T-helper 2 cell treated with Interferon-gamma antibody and Interleukin-4, amounts not matched to agents 5 μg/mL and 100 μg/mL, for 36 hours (primary cell): ENCODE results near the gene IFIT1B.
"Not testable (repeated sequence)": the region's sequence is repeated elsewhere in the genome, so short reads cannot be mapped to it uniquely, and the experiment has no call there.

ENCODE experiments used
- DNase-seq: peaks from one replicate; pipeline ENCODE4 v3.0.0; 2021; ENCODE audit warnings: low spot score
- H3K27ac Mint-ChIP-seq: one replicate; pipeline ENCODE4 v1.8.0; 2021; ENCODE audit warnings: mild to moderate bottlenecking, mixed read lengths
- H3K27me3 Mint-ChIP-seq: one replicate; pipeline ENCODE4 v1.8.0; 2021; ENCODE audit warnings: low read depth, mixed read lengths
- H3K36me3 Mint-ChIP-seq: one replicate; pipeline ENCODE4 v1.8.0; 2021; ENCODE audit warnings: low read depth, mixed read lengths
- H3K4me1 Mint-ChIP-seq: one replicate; pipeline ENCODE4 v1.8.0; 2021; ENCODE audit warnings: low read depth, mixed read lengths
- H3K4me3 Mint-ChIP-seq: one replicate; pipeline ENCODE4 v1.8.0; 2022; ENCODE audit warnings: mild to moderate bottlenecking, moderate library complexity, mixed read lengths
- H3K9me3 Mint-ChIP-seq: one replicate; pipeline ENCODE4 v1.8.0; 2021; ENCODE audit warnings: mixed read lengths

The IFIT1B gene

DNA sequence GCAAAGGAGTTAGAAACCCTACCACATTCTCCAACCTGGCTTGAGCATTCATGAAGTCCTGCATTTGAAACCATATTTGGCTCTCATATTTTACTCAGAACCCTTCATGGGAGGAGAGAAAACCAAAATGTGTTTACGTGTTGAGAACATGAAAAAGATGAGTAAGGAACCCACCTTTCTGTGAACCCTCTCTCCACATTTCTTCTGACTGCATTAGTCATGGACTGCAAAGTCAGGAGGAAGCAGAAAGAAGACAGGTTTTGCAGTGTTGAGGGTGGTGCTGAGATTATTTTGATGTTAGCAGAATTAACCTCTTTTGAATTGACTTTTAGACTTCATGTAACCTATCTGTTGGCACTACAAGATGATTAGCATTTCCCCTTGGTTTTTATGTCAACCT lies 4.9 kb downstream of the IFIT1B start:
- H3K4me3 Mint-ChIP-seq = no peak overlapping the region
- no peaks in the 10 kb centered on the region for H3K36me3 Mint-ChIP-seq
- H3K27me3 Mint-ChIP-seq = peaks cover 30% of the 10 kb centered on the region
- no peaks in the 10 kb centered on the region for H3K4me1 Mint-ChIP-seq
- no peaks in the 10 kb centered on the region for H3K9me3 Mint-ChIP-seq
- no peak for DNase-seq
- no peak overlapping the region for H3K27ac Mint-ChIP-seq

DNA sequence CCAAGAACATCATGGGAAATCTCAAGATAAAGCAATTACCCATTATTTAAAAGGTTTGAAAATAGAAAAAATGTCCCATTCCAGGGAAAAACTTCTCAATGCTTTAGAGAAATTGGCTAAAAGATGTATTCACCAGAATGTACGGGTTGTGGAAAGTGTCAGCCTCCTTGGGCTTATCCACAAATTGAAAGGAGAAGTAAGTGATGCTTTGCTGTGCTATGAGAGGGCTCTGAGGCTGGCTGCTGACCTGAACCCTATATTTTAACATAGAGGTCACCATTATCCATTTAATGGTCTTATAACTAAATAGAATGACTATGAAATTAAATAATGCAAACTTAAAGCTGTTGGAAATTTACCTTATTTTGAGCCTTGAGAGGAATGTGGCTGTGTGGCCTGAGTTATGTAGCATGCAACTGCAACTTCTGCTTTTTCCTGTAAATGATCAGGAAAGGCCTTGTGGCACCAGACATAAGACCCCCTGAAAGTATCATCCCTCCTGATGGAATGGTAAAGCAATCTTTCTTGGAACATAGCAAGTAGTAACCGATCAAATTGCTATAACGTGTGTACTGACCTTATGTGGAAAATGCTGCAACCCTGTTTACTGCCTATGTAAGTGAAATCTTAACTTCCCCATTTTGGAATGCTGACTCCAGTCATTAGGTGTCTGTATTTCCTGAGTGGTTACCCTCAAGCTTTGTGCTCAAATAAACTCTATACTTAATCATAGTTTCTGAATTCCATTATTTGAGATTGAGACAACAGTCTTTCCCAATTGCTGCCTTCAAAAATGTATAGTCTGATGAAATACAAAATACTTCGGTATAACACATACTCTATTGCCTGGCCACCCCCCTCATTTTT lies 6.9 kb downstream of the IFIT1B start:
- H3K9me3 Mint-ChIP-seq = no peaks in the 10 kb centered on the region
- H3K27ac Mint-ChIP-seq = no peak overlapping the region
- no peaks in the 10 kb centered on the region for H3K36me3 Mint-ChIP-seq
- no peaks in the 10 kb centered on the region for H3K4me1 Mint-ChIP-seq
- H3K4me3 Mint-ChIP-seq = no peak overlapping the region
- DNase-seq = no peak
- peaks cover 30% of the 10 kb centered on the region for H3K27me3 Mint-ChIP-seq

DNA sequence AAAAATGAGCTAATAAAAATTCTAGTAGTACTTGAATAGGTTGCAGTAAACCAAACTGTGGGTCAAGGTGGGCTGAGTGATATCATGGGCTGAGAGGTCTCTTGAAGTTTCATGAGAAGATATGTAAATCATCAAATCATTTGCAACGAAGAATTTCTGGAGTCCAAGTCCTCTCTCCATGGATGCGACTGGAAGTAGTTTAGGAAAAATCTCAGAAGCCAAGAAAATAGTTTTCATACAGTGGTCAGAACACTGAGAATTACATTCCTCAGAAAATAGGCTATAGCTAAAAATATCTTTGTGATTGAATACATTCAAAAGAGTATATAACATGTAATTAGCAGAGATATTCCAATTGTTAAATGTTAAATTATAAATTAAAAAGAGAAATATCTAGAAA lies 10.9 kb downstream of the IFIT1B start:
- H3K36me3 Mint-ChIP-seq = no peaks in the 10 kb centered on the region

DNA sequence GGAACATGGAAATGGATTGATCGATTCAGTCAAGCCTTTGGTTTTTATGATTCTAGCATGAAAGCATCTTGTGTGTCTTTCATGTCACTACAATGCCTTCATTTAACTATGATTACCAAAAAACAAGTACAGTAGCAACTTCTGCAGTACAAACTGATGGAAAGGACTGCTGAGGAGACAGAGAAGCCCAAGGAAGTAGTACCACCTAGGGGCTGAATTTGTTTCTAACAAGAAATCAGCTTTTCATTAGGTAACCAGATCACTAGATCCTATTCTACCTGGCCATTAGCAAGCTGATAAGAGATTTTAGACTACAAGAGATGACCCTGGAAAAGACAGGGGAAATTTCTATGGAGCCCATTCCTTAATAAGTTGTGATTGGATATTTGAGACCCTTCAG lies 11.4 kb downstream of the IFIT1B start:
- H3K9me3 Mint-ChIP-seq = no peaks in the 10 kb centered on the region
- H3K27ac Mint-ChIP-seq = no peak overlapping the region
- no peak overlapping the region for H3K4me3 Mint-ChIP-seq
- no peak for DNase-seq
- peaks cover 20% of the 10 kb centered on the region for H3K27me3 Mint-ChIP-seq
- H3K4me1 Mint-ChIP-seq = peaks cover 9% of the 10 kb centered on the region
- no peaks in the 10 kb centered on the region for H3K36me3 Mint-ChIP-seq

More for the DNA sequence above, 10.9 kb downstream of the IFIT1B start:
- Mint-ChIP-seq H3K9me3 (no peaks in the 10 kb centered on the region), H3K27ac (no peak overlapping the region), H3K4me1 (peaks cover 9% of the 10 kb centered on the region), H3K27me3 (peaks cover 23% of the 10 kb centered on the region), H3K4me3 (no peak overlapping the region)
- DNase-seq = no peak

DNA sequence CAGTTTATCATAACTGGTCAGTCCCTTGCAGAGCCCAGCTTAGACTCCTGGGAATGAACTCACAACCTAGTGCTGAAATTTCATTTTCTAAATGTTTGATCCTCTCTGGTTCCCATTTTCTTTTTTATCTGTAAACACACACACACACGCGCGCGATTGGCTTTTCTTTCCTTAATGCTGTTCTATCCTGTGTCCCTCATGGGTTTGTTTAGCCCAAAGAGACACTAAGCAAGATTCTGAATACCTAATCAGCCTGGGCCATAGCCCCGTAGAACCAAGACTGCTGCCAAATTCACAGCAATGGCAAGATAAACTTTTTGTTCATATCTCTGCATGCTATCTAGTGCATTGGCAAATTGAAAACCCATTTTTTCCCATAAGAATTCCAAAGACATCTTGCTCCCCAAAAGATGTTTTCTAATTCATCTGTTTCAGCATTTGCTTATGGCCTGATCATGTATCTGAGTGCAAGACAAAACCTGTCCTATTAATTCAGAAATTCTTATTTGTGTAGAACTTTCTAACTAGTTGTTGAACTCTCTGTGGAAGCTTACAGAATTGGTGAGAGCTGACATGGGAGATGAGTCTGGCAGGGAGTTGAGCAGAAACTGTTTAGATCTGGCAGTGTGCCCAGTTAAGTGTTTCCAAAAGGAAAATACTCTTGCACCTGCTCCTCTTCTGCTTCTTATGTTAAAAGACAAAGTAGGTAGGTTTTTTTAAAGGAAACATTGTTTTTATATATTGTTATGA lies 12.8 kb downstream of the IFIT1B start:
- no peak for DNase-seq
- H3K4me1 Mint-ChIP-seq = peaks cover 9% of the 10 kb centered on the region
- no peak overlapping the region for H3K27ac Mint-ChIP-seq
- H3K9me3 Mint-ChIP-seq = no peaks in the 10 kb centered on the region
- peaks cover 12% of the 10 kb centered on the region for H3K27me3 Mint-ChIP-seq
- H3K36me3 Mint-ChIP-seq = no peaks in the 10 kb centered on the region
- H3K4me3 Mint-ChIP-seq = no peak overlapping the region

DNA sequence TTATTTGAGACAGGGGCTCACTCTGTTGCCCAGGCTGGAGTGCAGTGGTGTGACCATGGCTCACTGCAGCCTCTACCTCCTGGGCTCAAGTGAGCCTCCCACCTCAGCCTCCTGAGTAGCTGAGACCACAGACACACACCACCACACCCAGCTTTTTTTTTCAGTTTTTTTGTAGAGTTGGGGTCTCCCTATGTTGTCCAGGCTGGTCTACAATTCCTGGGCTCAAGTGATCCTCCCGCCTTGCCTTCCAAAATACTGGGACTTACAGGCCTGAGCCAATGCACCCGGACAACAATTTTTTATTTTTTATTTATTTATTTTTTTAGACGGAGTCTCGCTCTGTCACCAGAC lies 13.3 kb downstream of the IFIT1B start:
- H3K4me1 Mint-ChIP-seq, DNase-seq, H3K4me3 Mint-ChIP-seq, H3K9me3 Mint-ChIP-seq, H3K27me3 Mint-ChIP-seq, H3K27ac Mint-ChIP-seq, H3K36me3 Mint-ChIP-seq: not testable (repeated sequence)

DNA sequence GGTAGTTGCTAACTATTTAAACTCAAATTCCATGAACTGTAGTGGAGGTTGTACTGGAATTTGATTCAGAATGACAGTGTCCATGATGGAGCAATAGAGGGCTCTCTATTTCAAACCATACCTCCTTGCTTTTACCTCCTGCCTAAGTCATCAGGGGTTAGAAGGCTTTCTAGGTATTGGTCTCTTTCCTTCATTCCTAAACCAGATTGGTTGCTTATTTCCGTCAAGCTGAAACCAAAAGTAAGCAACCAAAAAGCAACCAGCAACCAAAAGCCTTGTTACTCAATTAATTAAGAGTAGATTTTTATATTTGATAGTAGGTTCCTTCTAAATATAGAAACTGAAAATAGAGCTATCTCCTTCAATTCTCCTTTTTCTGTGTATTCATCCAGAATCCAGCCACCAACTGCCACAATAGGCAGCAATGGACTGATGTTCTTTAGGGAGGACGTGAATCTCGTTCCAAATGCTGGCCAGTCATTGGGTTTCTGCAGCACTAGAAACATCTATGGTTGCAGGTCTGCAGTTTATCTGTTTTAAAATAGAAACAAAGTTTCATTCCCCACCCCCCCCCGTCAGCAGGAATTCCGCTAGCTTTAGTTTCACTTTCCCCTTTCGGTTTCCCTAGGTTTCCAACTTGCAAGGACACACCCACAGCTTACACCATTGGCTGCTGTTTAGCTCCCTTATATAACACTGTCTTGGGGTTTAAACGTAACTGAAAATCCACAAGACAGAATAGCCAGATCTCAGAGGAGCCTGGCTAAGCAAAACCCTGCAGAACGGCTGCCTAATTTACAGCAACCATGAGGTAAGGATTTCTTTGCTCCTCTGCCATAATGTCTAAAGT lies 14.3 kb downstream of the IFIT1B start, which contains the start of gene IFIT1:
Gene IFIT1 (plus strand): TSS at position 717 of the 850 bp plus-strand sequence. CDS start 90 bp downstream, at position 807.
- peak; percentile 53 for DNase-seq
- H3K36me3 Mint-ChIP-seq = no peaks in the 10 kb centered on the region
- H3K4me1 Mint-ChIP-seq = peaks cover 9% of the 10 kb centered on the region
- peaks cover 5% of the 10 kb centered on the region for H3K27me3 Mint-ChIP-seq
- peak within 1 kb of the TSS; percentile 88 for H3K27ac Mint-ChIP-seq
- H3K9me3 Mint-ChIP-seq = no peaks in the 10 kb centered on the region
- peak within 1 kb of the TSS; percentile 88 for H3K4me3 Mint-ChIP-seq

DNA sequence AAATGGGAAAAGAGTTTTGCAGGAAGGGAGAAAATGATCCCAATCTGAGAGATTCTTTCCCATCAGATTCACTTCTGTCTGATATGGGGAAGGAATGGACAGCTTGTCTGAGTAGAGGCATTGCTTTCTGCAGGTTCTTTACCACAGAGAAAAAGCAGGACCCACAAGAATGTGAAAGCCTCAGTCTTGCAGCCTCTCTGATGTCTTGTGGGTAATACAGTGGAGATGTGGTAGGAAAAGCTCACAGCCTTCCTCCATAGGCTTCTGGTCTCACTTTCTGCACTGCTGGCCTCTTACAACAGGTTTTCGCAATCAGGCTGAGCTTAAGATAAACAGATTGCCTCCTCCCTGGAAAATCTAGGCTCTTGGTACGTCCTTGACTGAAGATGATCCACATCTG lies 15.1 kb downstream of the IFIT1B start:
- peaks cover 9% of the 10 kb centered on the region for H3K4me1 Mint-ChIP-seq
- peak overlapping the region; percentile 88 for H3K27ac Mint-ChIP-seq
- H3K4me3 Mint-ChIP-seq = peak overlapping the region; percentile 88
- no peak for DNase-seq
- H3K36me3 Mint-ChIP-seq = no peaks in the 10 kb centered on the region
- H3K9me3 Mint-ChIP-seq = no peaks in the 10 kb centered on the region
- H3K27me3 Mint-ChIP-seq = peaks cover 7% of the 10 kb centered on the region

DNA sequence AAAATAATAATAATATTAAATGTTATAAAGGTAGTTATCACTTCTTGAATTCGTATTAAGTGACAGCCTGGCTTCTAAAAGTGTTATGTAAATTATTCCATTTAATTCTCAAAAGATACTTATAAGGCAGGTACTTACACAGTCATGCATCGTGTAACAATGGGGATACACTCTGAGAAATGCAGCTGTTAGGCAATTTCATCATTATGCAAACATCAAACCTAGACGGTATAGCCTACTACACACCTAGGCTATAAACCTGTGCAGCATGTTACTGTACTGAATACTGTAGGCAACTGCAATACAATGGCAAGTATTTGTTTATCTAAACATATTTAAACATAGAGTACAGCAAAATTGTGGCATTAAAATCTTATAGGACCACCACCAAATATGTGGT lies 16.0 kb downstream of the IFIT1B start:
- Mint-ChIP-seq H3K4me3 (no peak overlapping the region), H3K27me3 (peaks cover 7% of the 10 kb centered on the region), H3K4me1 (peaks cover 9% of the 10 kb centered on the region), H3K36me3 (no peaks in the 10 kb centered on the region), H3K27ac (no peak overlapping the region), H3K9me3 (no peaks in the 10 kb centered on the region)
- DNase-seq = no peak

DNA sequence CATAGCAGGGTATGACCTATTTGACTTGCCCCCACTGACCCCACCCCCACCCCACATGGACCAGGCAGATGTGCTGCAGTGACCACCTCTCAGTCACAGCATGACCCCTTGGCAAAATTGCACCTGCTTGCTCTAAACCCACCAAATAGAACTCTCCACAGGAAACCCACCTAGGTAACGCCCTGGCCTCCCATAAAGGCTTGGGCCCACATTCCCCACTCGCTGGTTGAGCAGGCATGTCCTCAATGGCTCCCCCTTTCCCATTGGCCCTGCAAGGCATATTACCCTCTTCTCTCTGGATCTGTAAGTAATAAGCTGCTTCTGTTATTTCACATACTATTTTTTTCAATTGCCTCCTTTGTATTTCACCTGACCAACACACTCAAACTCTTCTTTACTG lies 17.3 kb downstream of the IFIT1B start:
- no peak overlapping the region for H3K27ac Mint-ChIP-seq
- no peak overlapping the region for H3K4me3 Mint-ChIP-seq
- H3K27me3 Mint-ChIP-seq = peaks cover 12% of the 10 kb centered on the region
- H3K36me3 Mint-ChIP-seq = no peaks in the 10 kb centered on the region
- H3K9me3 Mint-ChIP-seq = no peaks in the 10 kb centered on the region
- H3K4me1 Mint-ChIP-seq = peaks cover 9% of the 10 kb centered on the region
- DNase-seq = no peak

DNA sequence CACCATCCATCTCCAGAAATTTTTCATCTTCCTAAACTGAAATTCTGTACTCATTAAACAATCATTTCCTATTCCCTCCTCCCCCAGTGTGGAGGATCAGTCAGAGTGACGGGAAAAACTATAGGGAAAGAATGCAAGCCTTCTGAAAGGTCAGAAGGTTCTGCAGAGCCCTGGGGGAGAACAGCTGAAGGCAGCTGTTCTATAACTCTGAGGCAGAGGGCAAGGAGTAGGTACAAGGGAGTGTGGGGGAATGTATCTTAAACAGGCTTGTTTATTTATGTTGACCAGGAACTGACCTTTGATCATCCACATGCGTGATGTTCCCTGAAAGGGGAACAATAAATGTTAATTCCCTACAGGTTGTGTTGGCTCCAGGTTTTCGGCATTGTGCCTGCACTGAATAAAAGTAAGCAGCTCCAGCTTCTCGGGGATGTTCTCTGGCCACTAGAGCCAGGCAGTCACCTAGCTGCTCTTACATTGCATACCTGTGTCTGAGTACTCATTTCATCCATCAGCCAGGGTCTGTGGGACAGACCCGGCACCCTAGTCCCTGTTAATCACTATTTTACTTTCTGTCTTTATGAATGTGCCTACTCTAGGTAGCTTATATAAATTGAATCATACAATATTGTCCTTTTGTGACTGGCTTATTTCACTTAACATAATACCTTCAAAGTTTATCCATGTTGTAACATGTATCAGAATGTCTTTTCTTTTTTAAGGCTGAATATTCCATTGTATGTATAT lies 20.3 kb downstream of the IFIT1B start:
- Mint-ChIP-seq H3K9me3 (no peaks in the 10 kb centered on the region), H3K4me1 (peaks cover under 1% of the 10 kb centered on the region), H3K36me3 (no peaks in the 10 kb centered on the region), H3K4me3 (no peak overlapping the region), H3K27ac (no peak overlapping the region), H3K27me3 (peaks cover 13% of the 10 kb centered on the region)
- DNase-seq = no peak

DNA sequence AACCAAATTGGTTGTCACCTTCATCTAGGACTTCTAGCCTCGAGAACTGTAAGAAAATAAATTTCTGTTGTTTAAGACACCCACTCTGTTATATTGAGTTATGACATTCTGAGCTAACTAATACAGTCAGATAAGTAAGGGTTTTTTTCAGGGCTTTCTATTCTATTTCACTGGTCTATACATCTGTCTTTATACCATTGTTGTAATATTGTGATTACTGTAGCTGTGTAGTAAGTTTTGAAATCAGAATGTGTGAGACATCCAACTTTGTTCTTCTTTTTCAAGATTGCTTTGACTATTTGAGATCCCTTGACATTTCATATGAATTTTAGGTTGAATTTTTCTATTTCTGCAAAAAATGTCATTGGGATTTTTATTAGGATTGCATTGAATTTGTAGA lies 22.1 kb downstream of the IFIT1B start:
- Mint-ChIP-seq H3K36me3 (peaks cover 4% of the 10 kb centered on the region), H3K27me3 (peaks cover 17% of the 10 kb centered on the region), H3K4me1 (no peaks in the 10 kb centered on the region), H3K4me3 (no peak overlapping the region), H3K27ac (no peak overlapping the region), H3K9me3 (no peaks in the 10 kb centered on the region)
- DNase-seq = no peak

DNA sequence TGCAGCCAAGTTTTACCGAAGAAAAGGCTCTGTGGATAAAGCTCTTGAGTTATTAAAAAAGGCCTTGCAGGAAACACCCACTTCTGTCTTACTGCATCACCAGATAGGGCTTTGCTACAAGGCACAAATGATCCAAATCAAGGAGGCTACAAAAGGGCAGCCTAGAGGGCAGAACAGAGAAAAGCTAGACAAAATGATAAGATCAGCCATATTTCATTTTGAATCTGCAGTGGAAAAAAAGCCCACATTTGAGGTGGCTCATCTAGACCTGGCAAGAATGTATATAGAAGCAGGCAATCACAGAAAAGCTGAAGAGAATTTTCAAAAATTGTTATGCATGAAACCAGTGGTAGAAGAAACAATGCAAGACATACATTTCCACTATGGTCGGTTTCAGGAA lies 25.2 kb downstream of the IFIT1B start:
- Mint-ChIP-seq H3K4me3 (no peak overlapping the region), H3K27ac (no peak overlapping the region), H3K4me1 (no peaks in the 10 kb centered on the region), H3K36me3 (peaks cover 4% of the 10 kb centered on the region), H3K9me3 (no peaks in the 10 kb centered on the region), H3K27me3 (peaks cover 21% of the 10 kb centered on the region)
- DNase-seq = no peak
